HG03432 (cell line): ENCODE measurements around the gene EMP1.

Source experiments
- ATAC-seq: cut with Tn5 transposase; IDR thresholded peaks from one replicate; pipeline ENCODE4 v1.9.1; 2021; ENCODE audit warnings: mild to moderate bottlenecking, moderate library complexity; ENCODE audit not compliant: unreplicated experiment

The EMP1 gene

DNA sequence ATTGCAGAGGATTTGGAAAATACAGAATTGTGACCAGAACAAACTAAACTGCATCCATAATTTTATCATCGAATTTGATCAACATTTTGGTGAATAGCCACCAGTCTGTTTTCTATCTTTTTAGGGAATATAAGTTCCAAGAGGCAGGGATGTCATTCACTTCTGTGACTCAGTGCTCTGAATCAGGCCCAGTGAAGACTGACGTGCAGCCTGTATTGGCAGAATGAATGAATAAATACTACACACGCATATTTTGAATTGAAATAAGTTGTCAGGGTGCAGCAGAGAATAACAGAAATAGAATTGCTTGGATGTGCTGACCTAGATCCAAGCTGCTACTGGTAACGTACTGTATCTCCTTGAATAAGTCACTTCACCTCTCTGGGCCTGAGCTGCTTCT lies 1.3 kb upstream of the EMP1 start:
- ATAC-seq: no peak

DNA sequence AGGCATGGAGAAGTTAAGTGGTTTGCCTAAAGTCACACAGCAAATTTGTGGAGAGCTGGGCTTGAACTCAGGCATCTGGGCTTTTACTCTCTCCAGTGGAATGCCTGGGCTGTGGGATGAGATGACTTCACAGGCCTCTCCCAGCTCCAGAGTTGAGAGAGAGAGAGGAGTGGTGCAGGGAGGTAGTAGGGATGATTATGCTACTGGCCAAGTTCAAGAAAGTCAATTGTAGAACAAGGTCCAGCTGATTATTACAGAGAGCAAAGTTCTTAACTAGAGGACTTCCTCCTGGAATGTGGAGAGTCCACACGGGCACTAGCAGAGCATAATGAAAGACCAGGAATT lies 769 bp upstream of the EMP1 start:
- no peak for ATAC-seq

DNA sequence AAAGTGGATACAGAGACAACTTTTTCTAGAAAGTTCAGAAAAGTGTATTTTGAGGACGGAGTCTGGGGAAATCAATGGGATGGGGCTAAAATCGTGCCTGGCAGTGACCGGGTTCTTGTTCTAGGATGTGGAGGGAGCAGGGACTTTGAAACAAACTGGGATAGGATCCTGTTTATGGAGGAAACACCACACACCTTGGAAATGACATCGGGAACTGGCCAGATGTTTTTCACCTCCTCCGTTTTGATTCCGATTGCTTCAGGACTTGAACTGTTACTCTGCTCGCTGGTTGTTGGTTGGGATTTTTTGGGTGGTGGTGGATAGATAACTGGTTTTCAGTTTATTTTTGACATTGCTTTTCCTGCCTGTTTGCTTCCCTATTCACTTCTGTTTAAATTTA lies 506 bp downstream of the EMP1 start:
- no peak for ATAC-seq

DNA sequence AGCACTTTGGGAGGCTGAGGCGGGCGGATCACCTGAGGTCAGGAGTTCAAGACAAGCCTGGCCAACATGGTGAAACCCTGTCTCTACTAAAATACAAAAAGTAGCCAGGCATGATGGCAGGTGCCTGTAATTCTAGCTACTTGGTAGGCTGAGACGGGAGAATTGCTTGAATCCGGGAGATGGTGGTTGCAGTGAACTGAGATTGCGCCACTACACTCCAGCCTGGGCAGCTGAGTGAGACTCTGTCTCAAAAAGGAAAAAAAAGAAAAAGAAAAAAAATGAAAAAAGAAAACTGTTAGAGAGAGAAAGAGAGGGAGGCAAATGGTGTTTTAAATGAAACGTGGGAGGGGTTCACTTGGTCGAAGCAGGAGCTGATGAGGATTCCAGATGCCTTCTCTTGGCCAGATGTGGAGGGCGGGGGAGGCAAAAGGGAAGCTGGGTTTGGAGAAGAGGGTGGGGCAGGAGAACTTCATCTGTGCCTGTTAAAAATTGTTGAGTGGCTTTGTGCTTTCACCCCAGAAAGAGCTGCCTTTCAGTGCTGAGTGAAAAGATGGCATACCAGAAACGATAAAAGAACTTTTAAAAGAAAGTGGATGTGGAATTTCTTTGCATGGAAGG lies 1.1 kb downstream of the EMP1 start:
- ATAC-seq: no peak

DNA sequence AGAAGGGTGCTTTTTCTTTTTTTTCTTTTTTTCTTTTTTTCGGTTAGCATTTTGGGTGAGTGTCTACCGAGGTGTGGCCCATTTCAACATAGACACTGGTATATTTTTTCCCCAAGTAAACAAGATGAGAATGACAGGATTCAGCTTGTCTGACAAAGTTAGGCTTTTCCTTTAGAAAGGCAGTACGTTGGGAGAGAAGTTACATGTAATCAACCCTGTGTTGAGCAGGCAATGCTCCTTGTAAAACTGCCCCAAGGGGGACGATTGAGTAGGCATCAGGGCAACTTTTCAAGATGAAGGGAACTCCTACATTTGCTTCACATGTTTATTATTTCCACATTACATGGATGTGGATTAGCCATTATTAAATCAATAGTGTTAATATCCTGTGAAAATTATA lies 1.7 kb downstream of the EMP1 start:
- ATAC-seq: no peak

DNA sequence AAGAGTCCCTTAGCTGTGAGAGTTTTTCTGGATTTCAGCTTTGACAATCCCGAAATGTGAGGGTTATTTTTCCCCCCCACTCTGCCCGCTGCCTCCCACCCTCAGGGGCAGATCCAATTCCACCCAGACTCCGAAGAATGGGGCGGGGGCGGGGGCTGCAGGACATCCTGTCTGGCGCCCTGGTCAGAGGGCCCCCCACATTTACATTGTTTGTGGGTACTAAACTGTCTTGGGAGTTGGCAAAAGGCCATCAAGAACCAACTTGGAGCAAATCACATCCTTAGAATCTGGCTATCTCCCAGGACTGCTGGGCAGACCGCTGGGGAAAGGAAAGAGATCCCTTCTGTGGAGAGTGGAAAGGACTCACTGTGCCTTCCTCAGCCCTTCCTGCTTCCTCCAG lies 2.4 kb downstream of the EMP1 start:
- no peak for ATAC-seq

DNA sequence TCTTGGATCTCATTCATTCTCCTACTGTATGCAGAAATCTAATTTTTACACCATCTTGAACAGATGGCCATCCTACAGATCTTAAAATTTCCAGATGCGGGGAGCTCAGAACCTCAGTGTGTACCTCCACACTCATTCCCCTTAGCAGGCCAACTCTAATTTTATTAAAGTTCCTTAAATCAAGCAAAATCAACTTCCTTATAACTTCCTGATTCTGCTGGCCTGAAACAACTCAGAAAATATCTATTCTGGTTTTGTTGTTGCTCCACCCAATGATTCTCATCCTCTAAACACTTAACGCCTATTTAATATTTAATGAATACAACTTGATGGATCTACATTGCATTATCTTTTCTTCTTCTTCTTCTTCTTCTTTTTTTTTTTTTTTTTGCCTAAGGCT lies 3.1 kb downstream of the EMP1 start:
- ATAC-seq: no peak

DNA sequence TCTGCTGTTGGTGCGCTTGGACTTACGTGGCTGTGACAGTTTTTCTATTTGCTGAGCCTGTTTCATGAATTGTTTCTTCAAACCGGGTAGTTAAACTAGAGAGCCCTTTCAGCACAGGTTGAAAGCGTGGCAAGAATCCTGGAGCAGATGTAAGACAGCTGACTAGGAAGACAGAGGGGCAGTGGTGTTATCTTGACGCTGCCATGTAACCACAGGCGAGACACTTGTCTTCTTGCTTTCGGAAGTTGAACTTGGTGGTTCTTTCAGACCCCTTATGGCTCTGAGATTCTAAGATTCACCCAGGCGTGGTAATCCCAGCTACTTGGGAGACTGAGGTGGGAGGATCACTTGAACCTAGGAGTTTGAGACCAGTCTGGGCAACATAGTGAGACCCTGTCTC lies 4.3 kb downstream of the EMP1 start:
- no peak for ATAC-seq

DNA sequence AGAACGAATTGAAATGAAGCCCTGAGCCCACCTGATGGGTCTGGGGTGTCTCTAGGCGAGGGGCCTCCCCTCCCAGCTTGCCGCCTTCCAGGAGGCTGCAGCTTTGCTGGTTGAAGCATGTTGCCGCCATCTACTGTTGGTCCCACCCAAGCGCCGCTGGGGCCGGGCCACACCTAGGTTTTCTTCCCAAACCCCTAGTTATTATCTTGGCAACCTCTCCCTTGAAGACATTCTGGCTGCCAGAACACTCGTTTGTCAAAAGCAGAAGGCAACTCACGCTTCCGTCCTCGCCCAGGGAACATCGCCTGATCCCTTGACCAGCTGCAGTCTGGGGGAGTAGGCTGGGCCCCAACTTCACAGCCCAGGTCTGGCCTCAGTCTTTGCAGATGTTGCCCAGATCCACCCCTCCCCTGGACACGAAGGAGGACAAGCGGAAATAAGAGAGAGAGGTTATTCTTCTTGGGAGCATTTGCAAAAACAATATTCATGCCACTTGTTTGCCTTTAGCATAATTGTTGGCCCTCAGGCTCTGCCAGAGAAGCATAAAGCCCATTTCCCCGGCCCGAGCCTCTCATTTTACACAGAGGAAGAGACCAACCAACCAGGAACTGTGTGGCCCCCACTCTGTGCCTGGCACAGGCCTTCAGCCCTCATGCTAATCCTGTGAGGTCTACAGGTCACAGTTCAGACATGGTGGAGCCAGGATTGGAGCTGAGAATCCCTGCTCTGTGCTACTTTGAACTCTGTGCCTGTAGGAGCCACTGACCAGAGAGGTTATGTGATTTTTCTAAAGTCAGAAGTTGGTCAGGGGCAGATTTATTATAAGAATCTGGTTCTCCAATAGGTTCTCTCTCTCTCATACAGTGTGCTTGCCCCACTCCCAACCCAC lies 6.8 kb downstream of the EMP1 start:
- ATAC-seq: no peak

DNA sequence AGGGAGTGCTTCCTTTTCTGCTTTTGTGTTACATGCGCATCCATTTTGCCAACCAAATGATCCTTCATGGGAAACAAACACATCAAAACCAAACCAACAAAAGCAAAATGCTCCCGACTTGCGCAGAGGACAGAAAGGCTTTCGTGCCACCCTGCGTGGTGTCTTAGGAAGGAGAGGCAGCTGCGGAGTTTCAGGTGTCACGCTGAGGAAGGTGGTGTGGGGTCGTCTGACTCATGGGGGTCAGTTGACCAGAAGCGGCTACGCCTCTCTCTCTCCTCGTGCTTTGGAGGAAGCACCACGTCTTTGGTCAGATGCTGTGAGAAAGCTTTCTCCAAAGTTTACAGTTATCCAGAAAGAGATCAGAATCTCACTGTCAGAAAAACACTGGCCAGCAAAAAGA lies 7.9 kb downstream of the EMP1 start:
- no peak for ATAC-seq

DNA sequence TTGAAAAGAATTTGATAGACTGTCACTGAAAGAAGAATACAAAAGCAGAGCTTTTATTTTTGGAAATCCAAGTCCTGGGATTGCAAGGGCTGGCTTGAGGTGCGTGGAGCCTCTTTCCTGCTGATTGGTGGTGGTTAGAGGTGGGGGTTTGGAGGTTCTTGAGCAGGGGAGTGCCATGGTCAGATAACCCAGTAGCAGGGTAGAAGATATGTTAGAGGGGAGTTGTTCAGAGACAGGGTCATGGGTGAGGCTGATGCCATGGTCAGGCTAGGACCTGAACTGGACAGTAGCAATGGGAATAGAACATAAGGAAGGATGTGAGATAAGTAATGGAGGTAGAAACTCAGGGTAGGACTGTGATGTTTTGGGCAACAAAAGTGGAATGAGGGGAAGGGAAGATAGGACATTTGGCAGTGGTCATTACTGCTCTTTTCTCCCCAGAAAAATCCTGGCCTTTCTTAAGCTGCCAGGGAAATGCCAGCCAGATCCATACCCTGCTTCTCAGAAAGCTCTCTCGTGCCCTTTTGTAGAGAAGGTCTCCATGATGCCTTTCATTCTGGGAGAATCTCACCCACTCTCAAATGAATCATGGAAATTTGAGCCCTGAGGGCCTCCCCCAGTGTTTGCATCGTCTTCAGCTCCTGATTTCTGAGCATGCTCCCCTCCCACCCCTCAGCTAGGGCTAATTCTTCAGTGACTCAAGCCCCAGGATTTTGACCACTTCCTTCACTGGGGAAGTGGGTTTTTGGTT lies 9.5 kb downstream of the EMP1 start:
- no peak for ATAC-seq

DNA sequence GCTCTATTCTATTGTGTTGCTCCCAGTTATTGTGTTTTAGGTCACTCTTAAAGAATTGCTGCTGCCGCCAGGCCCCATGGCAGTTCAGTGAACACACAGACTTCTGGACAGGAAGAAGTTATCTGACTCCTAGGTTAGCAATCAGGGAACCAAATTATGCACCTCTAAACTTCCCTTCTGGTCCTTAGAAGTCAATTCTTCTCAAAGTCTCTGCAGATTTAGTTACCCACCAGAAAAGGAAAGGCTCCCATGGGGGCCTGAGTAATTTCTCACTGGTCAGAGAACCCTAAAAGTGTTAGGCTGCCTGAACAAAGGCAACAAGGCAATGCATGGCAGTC lies 10.0 kb downstream of the EMP1 start:
- ATAC-seq: no peak

DNA sequence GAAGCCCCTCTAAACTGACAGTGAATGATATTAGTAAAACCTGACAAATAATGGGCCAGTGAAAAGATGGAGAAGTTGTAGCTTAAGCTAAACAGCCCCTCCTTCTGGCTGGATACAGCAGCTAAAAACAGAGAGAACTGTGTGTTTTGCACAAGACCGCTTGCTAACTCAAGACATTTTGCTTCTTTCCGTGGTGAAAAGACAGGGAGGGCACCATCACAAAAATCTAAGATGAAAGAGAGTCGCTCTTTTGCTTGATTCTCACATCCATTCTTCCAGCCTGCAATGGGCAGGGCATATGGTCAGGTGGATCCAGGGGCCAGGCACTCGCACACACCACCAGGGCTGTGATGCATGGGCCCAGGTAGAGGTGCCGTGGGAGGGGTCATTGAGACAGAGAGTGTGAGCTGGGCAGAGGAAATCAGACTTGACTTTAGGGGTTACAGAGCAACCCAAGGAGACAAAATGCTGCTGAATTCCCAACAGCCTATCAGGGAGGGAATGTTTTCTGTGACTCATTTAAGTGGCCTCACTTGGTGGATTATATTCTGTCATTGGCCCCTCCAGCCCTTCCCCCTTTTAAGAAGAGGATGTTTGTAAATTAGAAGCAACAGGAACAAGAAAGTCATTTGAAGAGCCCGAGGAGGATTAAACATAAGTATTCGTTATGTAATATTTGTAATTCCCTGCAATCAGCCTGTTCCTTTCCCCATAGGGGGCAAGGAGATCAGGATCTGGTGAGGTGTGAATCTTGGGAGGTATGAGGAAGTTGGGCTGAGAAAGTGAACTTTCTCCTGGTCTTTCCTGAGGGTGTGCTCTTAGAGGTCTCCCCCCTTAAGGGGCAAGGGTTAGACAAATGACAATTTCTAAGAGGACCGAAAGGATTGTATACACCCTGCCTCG lies 12.3 kb downstream of the EMP1 start:
- ATAC-seq: no peak

DNA sequence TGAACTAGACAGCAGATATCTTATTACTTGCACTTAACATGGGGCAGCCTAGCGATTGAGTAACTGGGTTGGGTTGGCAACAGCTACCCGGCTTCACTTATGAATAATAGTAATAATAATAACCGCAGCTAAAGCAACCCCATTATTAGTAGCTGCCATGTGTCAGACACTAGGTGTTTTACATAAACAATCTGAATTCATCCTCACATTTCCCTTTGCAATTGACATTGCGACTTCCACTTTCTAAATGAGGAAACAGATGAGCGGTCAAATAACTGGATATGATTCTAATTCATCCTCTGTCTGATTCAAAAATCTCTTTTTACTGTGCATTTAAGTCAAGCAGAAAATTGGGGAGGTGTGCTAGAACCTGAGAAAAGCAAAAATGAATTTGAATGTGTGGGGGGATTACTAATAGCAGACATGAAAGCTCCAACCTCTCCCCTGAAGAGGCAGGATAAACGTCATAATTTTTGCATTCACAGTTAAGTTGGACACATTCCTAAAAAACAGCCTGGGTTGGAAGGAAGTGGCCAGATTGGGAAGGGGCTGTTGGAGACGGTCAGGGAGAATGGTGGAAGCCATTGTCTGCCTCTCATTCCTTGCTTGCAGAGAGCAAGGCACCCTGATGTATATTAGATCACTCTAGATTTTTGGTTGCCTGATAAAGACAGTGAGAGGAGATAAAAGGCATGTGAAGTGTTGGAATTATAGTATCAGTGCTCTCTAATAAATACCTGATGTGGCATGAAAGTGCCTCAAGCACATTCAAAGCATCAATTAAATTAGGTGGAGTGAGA lies 13.1 kb downstream of the EMP1 start:
- no peak for ATAC-seq

DNA sequence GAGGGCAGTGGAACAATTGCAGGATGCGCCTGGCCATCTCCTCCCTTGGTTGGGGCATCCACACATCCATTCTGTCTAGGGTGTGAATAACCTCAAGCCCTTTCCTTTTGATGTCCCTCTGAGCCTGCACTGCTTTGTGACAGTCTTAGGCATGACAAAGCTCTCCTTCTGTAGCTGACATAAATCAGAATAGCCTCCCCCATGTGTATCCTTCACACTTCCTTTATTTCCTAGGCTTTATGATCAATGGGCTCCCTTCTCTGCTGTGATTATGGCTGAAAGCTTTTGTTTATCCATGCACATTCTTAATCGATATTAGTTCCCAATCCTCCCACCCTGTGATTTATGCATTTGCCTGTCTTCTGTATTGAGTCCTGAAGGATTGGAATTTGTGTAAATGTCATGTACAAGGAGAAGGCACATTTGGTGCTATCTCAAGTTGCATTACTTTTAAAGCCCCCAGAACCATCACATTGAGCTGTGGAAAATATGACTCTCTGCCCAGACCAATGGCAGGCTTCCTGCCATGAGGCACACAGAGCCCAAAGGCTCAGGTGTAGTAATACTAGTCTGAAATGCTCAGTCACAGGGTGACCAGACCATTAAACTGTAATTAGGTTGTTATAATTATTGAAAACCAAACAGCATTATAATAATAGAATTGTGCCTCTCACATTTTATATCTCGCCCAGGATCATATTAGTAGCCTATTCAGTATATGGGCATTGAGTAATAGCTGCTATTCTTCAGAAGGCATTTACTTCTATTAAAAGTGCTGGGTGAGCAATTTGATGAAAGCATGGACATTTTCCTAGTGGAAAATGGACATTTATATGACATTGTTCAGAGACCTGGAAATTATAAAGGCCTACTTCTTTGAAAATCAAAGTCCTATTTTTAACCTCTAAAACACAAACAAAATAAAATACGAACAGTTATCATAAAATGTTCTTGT lies 14.0 kb downstream of the EMP1 start:
- ATAC-seq: no peak

DNA sequence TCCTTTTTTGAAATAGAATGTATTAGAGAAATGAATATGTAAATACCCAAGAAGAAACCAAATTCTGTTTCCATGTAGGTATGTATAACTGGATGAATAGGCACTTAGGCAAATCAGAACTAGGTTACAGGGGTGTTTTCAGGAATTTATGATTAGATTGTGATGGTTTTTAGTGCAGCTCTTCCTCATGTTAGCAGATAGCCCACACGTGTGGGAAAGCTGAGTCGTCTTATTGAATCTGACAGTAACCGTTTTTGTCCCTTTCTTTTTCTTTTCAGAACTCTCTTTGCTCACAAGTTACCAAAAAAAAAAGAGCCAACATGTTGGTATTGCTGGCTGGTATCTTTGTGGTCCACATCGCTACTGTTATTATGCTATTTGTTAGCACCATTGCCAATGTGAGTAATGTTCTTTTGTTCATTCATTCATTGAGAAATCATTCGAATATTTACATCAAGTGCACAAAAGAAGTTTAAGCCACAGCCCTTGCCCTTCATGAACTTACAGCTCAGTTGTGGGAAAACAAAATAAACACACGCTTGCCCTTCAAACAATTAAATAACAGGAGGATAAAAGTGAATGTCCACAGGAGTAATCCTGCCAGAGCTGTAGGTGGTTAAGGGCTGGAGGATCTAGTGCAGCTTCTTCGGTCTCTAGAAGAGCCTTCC lies 14.8 kb downstream of the EMP1 start:
- no peak for ATAC-seq

DNA sequence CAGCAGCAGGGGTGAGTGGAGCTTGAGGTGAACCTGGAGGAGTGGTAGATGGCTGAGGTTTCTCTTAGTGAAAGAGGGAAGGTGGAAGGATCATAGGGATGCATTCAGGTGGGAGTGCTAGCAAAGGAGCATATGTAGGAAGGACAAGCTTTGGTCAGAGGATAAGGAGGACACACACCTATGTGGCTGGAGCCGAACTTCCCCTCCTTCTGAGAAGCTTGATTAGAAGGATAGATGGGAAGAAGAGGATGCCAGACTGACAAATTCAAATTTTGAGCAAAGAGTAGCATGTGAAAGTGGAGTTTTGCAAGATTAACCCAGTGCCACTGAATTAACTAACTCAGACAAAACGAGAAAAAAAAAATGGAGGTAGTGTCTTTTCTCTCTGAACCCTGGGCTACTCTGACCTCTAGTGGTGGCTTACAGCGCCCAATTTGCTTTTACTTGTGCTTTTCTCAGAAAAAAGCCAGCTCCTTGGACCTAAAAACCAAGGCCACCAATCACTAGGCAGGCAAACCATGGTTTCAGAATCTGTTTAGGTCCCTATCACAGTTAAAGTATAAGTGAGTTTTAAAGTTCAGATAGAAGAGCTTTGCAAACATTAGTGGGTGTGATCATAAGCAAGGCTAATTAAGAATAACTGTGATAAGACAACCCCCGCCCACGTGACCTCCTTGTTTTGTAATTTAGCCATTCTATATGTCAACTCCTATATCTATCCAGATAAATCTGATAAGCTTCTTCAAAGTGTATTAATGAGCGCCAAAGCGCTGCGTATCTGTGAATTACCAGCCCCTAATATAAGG lies 15.5 kb downstream of the EMP1 start:
- peak; percentile 58 for ATAC-seq

DNA sequence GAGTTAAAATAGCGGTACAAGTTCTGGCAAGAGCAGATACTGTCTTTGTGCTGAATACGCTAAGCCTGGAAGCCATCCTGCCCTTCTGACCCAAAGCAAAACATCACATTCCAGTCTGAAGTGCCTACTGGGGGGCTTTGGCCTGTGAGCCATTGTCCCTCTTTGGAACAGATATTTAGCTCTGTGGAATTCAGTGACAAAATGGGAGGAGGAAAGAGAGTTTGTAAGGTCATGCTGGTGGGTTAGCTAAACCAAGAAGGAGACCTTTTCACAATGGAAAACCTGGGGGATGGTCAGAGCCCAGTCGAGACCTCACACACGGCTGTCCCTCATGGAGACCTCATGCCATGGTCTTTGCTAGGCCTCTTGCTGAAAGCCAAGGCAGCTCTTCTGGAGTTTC lies 18.5 kb downstream of the EMP1 start:
- ATAC-seq: no peak
